Right hindlimb (tissue), 1 donor: ENCODE data around the gene C7orf25.

Source experiments
- DNase-seq: peaks from one replicate; pipeline ENCODE4 v3.0.0-alpha.2; 2018

C7orf25 gene

DNA sequence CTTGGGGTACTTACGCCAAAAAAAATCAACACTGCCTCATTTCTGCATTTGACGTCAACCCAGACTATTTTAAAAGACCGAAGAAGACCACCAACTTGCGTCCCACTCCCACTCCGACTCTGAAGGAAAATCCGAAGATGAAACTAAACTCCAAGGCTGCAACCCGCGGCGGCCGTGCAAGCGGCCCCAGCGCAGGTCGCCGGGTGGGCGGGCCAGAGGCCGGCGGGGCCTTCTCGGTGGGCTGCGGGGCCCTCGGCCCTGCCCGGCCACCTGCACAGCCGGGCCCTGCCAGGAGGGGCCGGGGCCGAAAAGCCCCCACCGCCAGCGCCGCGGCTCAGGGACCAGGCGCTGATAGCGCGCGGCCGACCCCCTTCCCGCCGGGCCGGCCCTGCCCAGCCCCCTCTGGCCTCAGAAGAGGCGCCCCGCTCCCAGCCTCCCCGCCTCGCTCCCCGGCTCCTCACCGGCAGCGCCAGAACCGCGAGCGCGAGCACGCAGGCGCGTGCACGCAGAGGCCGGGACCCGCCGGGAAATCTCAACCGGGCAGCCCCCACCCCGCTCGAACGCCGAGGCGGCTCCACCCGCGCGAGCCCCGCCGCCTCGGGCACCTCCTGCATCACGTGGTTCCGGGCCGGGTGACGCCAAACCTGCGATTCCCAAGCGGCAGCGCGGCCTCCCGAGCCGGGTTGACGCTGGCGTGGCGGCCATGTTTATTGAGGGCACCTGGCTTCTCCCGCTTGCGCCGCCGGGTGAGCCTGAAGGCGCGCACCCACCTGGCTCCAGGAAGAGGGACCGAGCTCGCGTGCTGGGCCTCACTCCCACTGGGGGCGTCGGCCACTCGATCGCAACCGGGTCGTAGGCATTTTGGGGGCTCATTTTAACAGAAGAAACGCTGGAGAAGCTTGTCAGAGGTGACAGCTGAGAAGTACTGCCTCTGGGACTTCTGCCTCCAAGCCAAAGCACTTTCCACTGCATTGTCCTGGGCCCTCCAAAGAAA, at the start of gene C7orf25:
Gene C7orf25 (minus strand): TSS at position 617 of the 994 bp plus-strand sequence. CDS start 1,170 bp downstream, outside the sequence.
- peak; percentile 97 for DNase-seq

DNA sequence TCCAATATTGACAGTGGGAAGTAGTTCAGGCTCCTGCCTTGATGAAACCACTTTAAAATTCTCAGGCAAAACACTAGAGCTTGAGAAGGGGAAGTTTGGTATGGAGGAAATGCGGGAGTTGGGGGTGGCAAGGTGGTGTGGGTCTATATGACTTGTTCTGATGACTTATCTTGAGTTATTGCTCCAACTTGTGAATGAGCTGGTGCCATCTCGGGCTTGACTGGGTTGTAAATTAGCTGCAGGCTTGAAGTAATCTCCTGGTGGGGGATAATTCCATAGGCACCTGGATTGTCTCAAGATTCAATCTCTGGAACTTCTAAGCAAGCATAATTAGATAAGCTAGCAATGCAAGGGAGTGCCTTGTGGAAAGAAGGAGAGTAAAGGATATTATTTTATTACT, 49.3 kb upstream of the C7orf25 start:
- DNase-seq, result no peak

DNA sequence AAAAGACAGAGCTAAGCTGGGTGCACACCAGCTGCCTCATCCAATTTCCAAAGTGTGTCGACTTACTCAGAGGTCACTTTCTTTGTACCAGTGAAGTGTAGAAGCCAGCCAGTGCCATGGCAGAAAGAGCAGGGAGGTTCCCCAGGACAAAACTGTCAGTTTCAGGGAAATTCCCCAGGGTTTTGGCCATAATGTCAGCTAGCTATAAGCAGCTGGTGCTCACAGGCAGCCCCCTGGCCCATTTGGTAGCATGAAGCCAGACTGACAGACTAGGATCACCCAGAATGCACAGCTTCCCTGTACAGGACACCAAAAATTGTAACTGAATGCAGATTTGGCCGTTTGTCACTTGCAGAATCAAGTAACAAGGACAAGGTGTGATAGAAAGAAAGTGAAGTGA, 48.9 kb upstream of the C7orf25 start:
- DNase-seq, result no peak

DNA sequence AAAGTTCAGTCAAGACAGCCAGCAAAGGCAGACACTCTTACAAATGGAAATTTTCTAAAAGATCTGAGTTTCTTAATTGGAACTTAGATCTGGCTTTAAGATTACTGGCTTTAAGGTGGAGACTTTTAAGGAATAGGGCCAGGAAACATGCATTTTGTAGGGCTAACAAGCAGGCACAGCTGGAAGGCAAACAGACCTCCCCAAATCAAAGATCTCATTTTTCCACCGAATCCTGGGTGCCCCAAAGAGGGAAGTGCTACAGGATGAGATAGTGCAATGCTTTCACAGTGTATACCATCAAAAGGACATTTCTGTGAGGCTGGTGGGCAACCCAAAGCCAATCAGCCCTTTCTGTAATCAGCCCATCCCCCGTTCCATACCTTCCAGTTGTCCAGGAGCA, 47.7 kb upstream of the C7orf25 start:
- no peak for DNase-seq

DNA sequence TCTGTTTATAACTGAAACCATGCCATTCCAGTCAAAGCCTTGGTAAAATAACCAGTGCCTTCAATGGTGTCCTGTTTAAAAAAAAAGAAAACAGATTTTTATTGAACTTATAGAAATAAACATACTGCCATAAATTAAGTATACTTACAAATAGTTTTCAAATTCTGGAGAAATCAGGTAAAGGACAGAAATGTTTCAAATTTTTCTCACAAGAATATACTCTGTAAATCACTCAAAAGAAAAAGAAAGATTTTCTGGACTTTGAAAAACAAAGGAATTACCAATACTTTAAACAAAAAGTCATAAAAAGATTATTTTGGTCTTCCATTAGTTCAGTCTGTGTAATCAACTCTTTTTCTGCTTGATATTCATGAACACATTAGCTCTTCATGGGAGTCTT, 44.2 kb upstream of the C7orf25 start:
- DNase-seq, result no peak

DNA sequence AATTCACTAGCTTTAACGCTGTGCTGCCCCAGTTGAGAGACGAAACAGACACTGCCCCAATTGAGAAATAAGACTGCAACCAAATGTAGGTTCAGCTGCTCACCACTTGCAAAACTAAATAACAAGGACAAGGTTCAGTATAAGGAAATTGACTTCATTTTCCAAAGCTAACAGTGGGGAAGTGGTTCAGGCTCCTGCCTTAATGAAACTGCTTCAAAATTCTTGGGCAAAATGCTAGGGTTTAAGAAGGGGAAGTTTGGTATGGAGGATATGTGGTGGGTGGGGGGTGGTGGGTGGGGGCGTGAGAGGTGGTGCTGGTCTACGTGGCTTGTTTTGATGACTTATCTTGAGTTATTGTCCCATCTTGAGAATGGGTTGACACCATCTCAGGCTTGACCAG, 42.1 kb upstream of the C7orf25 start:
- DNase-seq, result no peak

DNA sequence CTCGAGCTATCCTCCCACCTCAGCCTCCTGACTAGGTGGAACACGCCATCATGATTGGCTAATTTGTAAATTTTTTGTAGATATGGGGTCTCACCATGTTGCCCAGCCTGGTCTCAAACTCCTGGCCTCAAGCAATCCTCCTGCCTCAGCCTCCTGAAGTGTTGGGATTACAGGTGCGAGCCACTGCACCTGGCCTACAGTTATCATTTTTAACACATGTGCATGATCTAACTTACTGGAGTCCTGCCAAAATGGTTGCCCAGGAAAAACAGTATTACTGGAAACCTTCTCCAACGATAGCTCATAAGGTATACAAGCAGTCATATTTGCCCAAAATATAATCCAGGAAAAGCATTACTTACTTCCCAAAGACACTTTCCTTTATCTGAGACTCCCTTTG, 40.5 kb upstream of the C7orf25 start:
- DNase-seq, result no peak

DNA sequence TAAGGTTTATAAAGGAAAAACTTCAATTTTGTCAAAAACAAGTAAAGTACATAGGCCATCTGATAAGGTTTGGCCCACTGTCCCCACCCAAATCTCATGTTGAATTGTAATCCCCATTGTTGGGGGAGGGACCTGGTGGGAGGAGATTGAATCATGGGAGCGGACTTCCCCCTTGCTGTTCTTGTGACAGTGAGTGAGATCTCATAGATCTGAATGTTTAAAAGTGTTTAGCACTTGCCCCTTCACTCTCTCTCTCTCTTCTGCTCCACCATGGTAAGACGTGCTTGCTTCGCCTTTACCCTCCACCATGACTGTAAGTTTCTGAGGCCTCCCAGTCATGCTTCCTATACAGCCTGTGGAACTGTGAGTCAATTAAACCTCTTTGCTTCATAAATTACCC, 38.5 kb upstream of the C7orf25 start:
- no peak for DNase-seq

DNA sequence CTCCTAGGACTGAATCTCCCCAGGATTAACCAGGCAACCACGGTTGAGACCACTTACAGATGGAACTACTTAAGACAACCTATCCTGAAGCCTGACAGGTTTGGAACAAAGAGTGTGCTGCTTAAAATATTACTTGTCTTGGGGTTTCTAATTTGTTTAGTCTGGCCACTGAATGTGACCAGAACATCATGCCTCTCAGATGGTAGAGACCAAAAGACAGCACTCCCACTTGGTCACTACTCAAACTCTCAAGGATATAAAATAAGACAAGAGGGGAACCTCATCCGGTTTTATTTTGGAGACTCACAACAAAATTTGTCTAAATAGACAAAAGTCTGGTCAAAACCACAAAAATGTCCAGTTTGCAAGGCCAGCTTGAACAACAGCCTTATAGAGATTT, 35.7 kb upstream of the C7orf25 start:
- DNase-seq, result no peak

DNA sequence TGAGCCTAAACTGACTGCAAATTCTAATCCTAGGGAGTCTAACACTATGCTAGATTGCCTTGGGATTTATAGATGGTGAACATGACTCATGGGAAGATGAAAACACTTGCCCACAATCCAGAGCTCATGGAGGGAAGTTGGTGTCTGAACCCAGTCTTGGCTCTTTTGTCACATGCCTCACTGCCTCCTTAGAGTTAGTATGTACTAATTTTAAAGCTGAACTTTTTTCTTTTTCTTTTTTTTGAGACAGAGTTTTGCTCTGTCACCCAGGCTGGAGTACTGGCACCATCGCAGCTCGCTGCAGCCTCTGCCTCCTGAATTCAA, 34.7 kb upstream of the C7orf25 start:
- DNase-seq, result no peak

DNA sequence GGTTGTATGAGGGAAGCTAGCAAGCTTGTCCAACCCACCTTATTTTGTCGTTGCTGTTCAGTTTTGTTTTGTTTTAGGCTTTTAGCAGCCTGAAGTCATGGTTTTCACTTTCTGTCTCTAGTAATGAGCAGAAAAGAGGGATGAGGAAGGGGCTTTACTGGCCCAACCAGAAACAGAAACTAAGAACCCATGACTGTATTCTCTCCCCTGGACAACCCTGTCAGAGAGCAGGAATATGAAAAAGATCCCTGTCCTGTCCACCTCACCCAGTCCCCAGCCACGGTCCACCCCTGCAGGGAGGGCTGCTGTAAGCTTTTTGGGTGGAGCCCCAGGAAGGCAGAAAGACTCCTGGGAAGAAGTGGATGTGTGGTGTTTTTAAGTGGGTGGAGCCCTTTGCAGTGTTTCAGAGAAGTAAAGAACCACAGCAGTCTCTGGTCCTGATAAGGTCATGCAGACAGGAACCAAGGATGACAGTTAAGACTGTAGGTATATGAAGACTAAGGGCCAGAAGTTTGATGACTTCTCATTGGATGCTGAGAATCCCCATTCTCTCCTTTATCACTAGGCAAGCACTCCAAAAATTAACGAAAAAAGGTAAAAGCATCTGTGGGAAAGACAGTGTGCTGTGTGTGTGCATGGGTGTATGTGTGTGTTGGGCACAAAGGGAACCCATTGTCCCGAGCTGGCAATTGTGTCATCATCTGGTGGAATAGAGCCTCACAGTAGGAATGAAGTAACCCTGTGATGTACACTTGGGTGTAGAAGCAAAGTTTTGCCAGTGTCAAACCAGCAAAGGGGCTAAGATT, 34.2 kb upstream of the C7orf25 start:
- no peak for DNase-seq

DNA sequence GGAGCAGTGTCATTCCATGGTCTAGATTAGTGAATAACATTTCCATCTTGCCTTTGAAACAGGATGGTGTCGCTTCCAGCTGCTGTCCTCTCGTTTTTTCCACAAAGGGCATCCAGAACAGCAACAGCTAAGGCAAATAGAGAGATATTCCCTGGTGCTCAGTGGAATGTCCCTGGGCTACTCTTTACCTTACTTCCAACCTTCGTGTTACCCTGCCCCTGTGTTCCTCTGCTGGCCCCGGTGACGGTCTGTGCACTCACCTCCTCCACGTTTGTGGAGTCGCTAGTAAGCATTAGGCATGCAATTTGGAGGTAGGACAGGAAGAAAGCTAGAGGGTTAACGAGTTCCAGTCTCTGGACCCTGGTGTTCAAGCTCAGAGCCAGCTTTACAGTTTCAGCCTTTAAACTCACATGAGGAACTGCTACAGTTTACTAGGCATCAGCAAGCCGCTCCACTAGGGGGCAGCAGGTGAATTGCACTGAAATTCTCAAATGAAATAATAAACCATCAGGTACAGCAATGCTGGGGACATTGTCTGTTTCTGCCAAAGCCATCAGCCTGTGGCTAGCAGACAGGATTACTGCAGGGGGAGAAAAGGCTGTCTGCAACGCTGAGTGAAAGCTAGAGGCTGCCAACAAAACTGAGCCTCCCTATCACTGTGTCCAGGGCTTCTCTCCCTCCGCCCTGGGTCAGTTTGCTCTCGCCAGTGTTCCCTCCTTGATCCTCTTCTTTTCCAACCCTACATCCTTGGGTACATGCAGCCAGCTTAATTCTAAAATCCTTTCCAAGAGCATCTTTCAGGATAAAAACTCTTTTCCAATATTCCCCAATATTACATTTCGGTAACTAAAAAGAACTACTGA, 29.3 kb upstream of the C7orf25 start:
- DNase-seq, result peak; percentile 82

DNA sequence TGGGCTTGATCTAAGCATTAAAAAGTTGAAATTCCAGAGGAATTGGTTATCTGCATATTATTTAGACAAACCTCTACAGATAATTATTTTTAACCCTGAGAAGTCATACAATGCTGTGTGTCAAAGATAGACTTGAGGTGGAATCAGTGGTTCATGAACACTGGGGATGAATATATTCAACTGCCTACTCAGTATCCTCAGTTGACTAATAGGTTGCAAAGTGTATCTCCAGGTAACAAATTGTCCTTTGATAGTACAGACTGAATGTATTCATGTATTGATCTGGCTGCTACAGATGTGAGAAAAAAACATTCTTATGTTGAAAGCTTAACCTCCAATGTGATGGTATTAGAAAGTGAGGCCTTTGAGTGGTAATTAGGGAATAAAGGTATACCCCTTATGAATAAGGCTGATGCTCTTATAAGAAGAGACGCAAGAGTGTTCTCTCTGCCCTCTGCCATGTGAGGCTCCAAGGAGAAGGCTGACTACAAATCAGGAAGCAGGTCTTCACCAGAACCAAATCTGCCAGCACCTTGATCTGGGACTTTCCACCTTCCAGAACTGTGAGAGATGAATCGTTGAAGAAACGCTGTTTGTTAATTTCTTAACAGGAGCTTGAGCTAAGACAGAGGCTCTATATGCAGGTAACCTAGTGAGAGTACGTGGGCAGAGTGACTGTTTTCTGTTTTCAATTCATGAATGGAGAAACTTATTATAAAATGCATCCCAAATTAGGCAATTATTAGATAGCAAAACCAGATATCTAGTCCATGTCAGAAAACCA, 27.8 kb upstream of the C7orf25 start:
- DNase-seq, result no peak

DNA sequence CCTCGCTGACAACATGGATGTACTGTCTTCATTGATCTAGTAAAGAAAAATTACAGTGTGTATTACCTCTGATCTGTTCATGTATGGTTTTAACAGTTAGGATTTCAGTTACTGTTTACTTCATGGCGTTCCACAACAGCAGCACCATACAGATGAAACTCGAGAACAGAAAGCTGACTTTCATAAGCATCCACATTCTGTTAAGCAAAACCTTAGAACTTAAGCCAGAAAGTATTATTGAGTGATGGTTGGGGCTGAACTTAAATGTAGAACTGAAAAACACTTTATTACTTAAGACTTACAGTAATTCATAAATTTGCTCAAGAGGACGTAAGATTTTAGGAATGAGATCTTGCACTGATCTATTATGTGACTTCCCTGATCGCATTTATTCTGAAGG, 24.0 kb upstream of the C7orf25 start:
- DNase-seq, result no peak

DNA sequence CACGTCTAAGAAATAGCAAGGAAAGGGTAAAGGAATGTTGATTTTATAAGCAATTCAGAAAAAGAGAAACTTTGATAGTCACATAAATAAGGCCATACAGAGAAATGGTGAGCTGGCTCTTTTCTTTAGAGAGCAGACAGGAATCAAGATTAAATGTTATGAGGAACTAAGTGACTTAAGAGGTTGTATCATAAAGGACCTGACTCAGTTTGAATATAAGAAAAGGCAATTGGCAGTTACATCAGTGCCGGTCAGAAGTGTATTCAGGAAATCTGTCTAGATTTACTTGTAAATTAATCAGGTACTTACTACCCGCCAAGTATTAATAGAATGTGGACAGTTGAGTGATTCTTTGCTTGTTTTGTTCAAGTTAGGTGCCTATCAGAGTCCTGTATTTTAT, 22.4 kb upstream of the C7orf25 start:
- no peak for DNase-seq

DNA sequence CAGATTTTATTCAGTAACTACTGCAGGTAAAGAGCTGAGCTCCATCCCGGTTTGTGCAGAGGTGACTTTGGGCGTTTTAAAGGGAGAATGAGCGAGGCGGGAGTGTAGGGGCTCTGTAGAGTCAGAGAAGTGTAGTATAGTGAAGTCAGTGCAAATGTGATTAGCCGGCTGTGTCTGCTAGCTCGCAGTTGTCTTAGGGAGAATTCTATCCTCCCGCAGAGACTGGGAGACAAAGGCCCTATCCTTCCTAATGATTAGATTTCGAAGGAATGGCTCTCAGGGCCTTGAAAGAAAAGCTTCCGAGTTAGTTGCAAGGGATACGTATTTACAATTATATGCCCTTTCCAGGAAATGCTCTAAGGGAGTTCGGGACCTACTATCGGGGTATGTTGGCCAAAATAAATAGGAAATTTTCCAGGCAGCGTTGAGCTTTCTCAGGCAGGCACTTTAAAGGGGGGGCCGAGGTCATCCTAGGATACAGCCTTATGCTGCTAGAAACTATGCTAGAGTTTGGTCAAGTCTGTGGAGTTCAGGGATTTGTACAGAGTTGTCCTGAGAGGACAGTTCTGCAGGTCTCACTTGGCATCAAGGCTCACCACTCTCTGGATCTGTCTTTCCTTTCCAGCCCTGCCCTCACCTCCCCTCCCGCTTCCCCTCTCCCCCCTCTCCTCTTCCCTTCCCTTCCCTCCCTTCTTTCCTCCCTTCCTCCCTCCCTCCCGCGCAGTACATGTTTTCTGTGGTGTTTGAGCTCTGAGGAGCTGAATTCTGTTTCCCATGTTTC, 21.1 kb upstream of the C7orf25 start:
- DNase-seq, result peak; percentile 53

DNA sequence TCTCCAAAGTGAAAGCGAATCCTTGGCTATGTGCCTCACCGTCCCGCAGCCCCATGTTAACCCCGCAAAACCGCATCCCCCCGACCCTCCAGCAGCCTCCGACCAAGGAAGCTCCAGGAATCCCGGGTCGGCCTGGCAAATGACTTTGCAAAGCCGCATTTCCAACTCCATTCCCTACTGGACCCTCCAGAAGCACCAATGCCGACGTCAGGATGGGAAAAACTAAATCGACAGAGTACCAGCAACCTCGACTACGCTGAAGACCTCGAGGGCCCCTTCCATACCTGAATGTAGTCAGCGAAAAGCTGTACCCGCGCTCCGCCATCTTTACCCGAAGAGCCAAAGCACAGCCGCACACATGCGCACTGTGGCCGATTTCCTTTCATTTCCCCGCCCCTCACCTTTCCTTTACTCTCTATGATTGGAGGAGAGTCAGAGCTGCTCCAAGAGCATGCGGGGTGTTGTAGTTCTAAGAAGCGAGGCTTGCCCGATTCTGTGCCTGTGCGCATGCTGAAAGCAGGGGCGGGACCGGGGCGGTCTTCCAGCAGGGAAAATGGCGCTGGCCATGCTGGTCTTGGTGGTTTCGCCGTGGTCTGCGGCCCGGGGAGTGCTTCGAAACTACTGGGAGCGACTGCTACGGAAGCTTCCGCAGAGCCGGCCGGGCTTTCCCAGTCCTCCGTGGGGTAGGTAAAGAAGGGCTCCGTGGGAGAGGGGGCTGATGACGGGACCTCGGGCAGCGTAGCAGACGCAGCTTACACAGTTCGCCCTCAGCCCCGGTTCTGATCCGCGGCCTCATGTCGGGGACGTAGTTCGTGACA, 20.2 kb upstream of the C7orf25 start, which contains the start of the genes MRPL32 and PSMA2:
Gene MRPL32 (plus strand): TSS at position 543 of the 818 bp plus-strand sequence. CDS start 11 bp downstream, at position 554.
Gene PSMA2 (minus strand): TSS at position 341 of the 818 bp plus-strand sequence. CDS start 16 bp downstream, at position 325.
- DNase-seq, result peak; percentile 98

DNA sequence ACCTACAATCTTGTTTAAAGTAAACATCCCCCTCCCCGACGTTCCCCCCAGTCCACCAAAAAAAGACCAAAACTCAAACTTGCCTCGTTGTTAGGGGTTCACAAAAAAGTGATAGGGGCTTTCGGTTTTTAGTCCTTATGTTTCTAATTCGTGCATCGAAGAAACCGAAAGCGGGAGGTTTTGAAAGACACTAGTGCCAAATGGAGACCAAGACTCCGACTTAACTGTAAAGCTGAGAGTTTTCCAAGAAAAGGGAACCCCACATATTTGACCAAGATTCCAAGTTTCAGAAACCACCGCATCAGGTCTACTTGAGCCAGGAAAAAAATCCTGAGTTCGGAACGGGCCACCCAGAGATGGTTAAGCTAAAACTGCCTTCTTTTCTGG, 19.6 kb upstream of the C7orf25 start:
- no peak for DNase-seq

DNA sequence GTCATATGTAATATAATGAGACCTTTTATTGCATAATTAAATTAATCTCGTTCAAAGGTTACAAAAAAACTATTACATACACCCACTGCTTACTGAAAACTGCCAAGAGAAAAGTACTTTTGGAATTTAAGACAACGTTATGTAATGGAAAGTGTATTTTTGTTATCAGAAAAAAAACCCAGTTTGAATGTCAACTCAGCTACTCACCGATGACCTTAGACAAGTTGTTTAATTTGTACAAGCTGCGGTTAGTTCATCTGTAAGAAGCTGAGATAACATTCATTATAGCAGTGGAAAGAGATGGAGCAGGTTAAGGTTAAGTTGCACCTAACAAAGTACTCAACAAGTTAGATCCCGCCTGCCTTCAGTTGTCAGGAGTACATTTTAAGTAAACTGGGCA, 19.0 kb upstream of the C7orf25 start:
- DNase-seq, result no peak

DNA sequence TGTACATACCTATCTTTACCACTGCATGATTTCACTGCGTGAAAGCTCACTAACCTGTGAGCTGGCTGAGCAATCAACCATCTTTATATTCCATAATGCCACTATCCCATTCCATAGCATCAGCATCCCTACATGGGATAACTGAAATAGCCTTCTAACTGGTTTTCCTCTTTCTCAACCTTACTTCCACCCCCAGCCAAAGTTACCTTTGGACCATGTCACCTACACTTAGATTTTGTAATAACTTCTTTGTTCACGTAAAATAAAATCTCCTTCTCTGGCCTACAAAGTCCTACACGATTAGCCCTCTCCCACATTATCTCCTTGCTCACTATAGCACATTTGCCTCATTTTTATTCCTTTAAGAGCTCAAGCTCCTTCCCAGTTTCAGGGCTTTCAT, 17.6 kb upstream of the C7orf25 start:
- no peak for DNase-seq
